AG10803 (cell line): ENCODE measurements around the gene LIN54.
"Not testable (repeated sequence)": the region's sequence is repeated elsewhere in the genome, so short reads cannot be mapped to it uniquely, and the experiment has no call there.

Source experiments
- DNase-seq: peaks from one replicate; pipeline ENCODE4 v3.0.0; 2010; ENCODE audit warnings: low read depth
- H3K4me3 ChIP-seq: 2 replicates; pipeline ENCODE4 v1.5.1; 2011; ENCODE audit warnings: mild to moderate bottlenecking, low read length, control low read depth
- CTCF ChIP-seq: conservative IDR thresholded peaks from 2 replicates; pipeline ENCODE4 v1.5.1; 2011; ENCODE audit warnings: mild to moderate bottlenecking, low read length, control low read depth, inconsistent platforms

The LIN54 gene

GRCh38 chr4:82989575-82990429 lies 20.8 kb downstream of the LIN54 start:
- DNase-seq = peak; percentile 11
- peak overlapping the region; percentile 29; the same call in 1 of the 2 replicates for H3K4me3 ChIP-seq
- no peak for TF ChIP-seq CTCF

GRCh38 chr4:82988323-82988832 lies 22.2 kb downstream of the LIN54 start:
- no peak overlapping the region for H3K4me3 ChIP-seq
- DNase-seq = peak; percentile 86
- no peak for TF ChIP-seq CTCF

- not testable (repeated sequence) for H3K4me3 ChIP-seq, DNase-seq
Measured at GRCh38 chr4:82987519-82987918, 23.1 kb downstream of the LIN54 start.

- TF ChIP-seq CTCF = no peak
- DNase-seq = peak; percentile 63
- H3K4me3 ChIP-seq = no peak overlapping the region
Measured at GRCh38 chr4:82984459-82984858, 26.2 kb downstream of the LIN54 start.

GRCh38 chr4:82983444-82983843 lies 27.2 kb downstream of the LIN54 start:
- TF ChIP-seq CTCF = no peak
- H3K4me3 ChIP-seq = no peak overlapping the region
- no peak for DNase-seq

- DNase-seq = no peak
- no peak for TF ChIP-seq CTCF
Measured at GRCh38 chr4:82981138-82981537, 29.5 kb downstream of the LIN54 start.

GRCh38 chr4:82975792-82976191 lies 34.8 kb downstream of the LIN54 start:
- no peak overlapping the region for H3K4me3 ChIP-seq
- TF ChIP-seq CTCF = no peak
- no peak for DNase-seq

More at GRCh38 chr4:82981138-82981537, 29.5 kb downstream of the LIN54 start:
- no peak overlapping the region for H3K4me3 ChIP-seq
